ENCODE data around the gene SLC12A9.
A peak's percentile ranks its signal among the peaks of the same experiment; 100 is the strongest.

The SLC12A9 gene

GRCh38 chr7:100882201-100882600 is 29.7 kb downstream of the SLC12A9 start:
- DNase-seq, result no peak

GRCh38 chr7:100882785-100883526 is 30.4 kb downstream of the SLC12A9 start:
- peak in 2 of 56 donors; percentile 9 to 23 for DNase-seq

GRCh38 chr7:100884736-100885439 is 32.4 kb downstream of the SLC12A9 start:
- DNase-seq, result peak in 6 of 56 donors; percentile 5 to 34 (median 22)

- peak in 2 of 56 donors; percentile 11 to 12 for DNase-seq
Observed at GRCh38 chr7:100885440-100886141, 33.1 kb downstream of the SLC12A9 start.

- peak in 10 of 56 donors; percentile 22 to 60 (median 32) for DNase-seq
Observed at GRCh38 chr7:100886142-100886935, 33.8 kb downstream of the SLC12A9 start.

GRCh38 chr7:100886936-100887515 is 34.5 kb downstream of the SLC12A9 start:
- DNase-seq, result peak in 1 of 56 donors; percentile 15

- DNase-seq, result no peak
Observed at GRCh38 chr7:100887516-100888290, 35.2 kb downstream of the SLC12A9 start.

- DNase-seq, result peak in 16 of 56 donors; percentile 14 to 66 (median 42)
Observed at GRCh38 chr7:100888291-100888987, 35.9 kb downstream of the SLC12A9 start.

- DNase-seq, result peak in 4 of 56 donors; percentile 44 to 94 (median 76)
Observed at GRCh38 chr7:100888988-100889750, 36.7 kb downstream of the SLC12A9 start, which contains the start of gene UFSP1. Gene UFSP1 (minus strand): TSS chr7:100889715. CDS start chr7:100889271, 444 bp downstream.

- DNase-seq, result no peak
Observed at GRCh38 chr7:100890653-100891567, 38.4 kb downstream of the SLC12A9 start.

- no peak for DNase-seq
Observed at GRCh38 chr7:100891568-100892247, 39.2 kb downstream of the SLC12A9 start.

GRCh38 chr7:100892364-100893317 is 40.1 kb downstream of the SLC12A9 start:
- DNase-seq, result no peak

GRCh38 chr7:100893318-100893895 is 40.9 kb downstream of the SLC12A9 start:
- DNase-seq, result no peak

GRCh38 chr7:100893910-100894721 is 41.6 kb downstream of the SLC12A9 start:
- no peak for DNase-seq
